ENCODE data around the gene STRIP1.

GRCh38 chr1:110018396-110018795, 16.0 kb upstream of the STRIP1 start:
- TF ChIP-seq TCF12 (IDR thresholded peaks at IDR 0.05; ENCODE audit: low read depth, low read length) = no peak
- no peak for TF ChIP-seq GABPA (IDR thresholded peaks at IDR 0.05; ENCODE audit: low read depth)
- TF ChIP-seq LARP7 (IDR thresholded peaks at IDR 0.05) = no peak
- TF ChIP-seq CTCF (IDR thresholded peaks at IDR 0.05 in 2 of 3, conservative IDR thresholded peaks at IDR 0.05 in 1 of 3; ENCODE audit: control insufficient read depth in 2 of 3, extremely low read depth in 1 of 3, insufficient read depth in 1 of 3, low read depth in 3 of 3, low read length in 3 of 3) = no peak
- no peak for TF ChIP-seq EP300 (IDR thresholded peaks at IDR 0.05; ENCODE audit: borderline replicate concordance in 1 of 2, control insufficient read depth in 1 of 2, low read depth in 2 of 2, low read length in 2 of 2)
- TF ChIP-seq BCLAF1 (IDR thresholded peaks at IDR 0.05) = no peak
- TF ChIP-seq BCL11A (IDR thresholded peaks at IDR 0.05; ENCODE audit: low read depth, low read length) = no peak
- TF ChIP-seq BRCA1 (IDR thresholded peaks at IDR 0.05; ENCODE audit: low read depth, low read length) = no peak
- no peak for TF ChIP-seq E2F4 (IDR thresholded peaks at IDR 0.05; ENCODE audit: low read depth, low read length)
- no peak for TF ChIP-seq RELA (IDR thresholded peaks at IDR 0.05; ENCODE audit: borderline replicate concordance, partially characterized antibody)
- no peak for TF ChIP-seq RAD21 (IDR thresholded peaks at IDR 0.05; ENCODE audit: insufficient read depth, low read depth, low read length)
